ENCODE results near the gene GFRA1.

The GFRA1 gene

DNA sequence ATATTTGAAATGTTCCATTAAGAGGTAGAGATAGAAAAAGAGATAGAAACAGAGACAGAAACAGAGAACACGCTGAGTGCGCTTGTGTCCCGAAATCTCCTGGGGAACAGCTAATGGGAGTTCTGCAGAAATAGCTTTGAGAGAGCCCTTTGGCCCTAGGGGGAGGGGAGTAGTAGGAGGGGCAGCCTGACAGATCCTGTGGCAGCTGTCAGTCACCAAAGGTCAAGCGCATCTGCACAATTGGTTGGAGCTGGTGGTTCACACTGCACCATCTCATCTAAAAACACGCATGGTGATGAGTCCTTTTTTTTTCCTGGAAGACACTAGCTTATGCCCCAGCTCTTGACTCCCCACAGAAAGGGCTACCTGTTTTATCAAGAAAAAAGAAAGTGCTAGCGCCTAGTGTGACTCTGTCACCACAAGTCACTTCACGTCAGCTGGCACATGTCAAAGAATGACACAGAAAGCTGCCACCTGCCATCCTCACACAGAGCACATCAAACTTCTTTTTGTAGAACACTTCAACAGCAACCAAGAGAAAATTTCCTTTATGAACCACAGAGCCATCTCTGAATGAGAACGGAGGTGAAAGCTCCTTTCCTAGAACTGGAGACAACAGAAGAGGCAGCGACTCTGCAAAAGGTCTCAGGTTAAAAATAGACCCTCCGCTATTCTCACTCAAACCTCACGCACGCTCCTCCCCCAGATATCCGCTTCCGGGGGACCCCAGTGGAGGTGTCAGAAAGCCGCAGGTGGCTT is 125.7 kb downstream of the GFRA1 start:
- no peaks in the 10 kb centered on the region for H3K27me3 ChIP-seq (ENCODE audit: insufficient read depth, low read length)
- H3K9me3 ChIP-seq (ENCODE audit: low read length): no peaks in the 10 kb centered on the region
- H3K4me1 ChIP-seq (ENCODE audit: insufficient read depth, low read length, severe bottlenecking): no peaks in the 10 kb centered on the region
- H3K9me2 ChIP-seq (ENCODE audit: low read depth, low read length): no peaks in the 10 kb centered on the region
- H3K36me3 ChIP-seq (ENCODE audit: insufficient read depth, low read length): no peaks in the 10 kb centered on the region
- TF ChIP-seq, protein P1, sequence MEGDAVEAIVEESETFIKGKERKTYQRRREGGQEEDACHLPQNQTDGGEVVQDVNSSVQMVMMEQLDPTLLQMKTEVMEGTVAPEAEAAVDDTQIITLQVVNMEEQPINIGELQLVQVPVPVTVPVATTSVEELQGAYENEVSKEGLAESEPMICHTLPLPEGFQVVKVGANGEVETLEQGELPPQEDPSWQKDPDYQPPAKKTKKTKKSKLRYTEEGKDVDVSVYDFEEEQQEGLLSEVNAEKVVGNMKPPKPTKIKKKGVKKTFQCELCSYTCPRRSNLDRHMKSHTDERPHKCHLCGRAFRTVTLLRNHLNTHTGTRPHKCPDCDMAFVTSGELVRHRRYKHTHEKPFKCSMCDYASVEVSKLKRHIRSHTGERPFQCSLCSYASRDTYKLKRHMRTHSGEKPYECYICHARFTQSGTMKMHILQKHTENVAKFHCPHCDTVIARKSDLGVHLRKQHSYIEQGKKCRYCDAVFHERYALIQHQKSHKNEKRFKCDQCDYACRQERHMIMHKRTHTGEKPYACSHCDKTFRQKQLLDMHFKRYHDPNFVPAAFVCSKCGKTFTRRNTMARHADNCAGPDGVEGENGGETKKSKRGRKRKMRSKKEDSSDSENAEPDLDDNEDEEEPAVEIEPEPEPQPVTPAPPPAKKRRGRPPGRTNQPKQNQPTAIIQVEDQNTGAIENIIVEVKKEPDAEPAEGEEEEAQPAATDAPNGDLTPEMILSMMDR (IDR thresholded peaks at IDR 0.05; ENCODE audit: low read length): no peak
- no peak for TF ChIP-seq EZH2 (IDR thresholded peaks at IDR 0.05; ENCODE audit: borderline replicate concordance, low read length)
- H3K79me2 ChIP-seq (ENCODE audit: insufficient read depth, low read length): no peaks in the 10 kb centered on the region
- H3K4me2 ChIP-seq (ENCODE audit: low read length): no peak overlapping the region
- no peak overlapping the region for H3K9ac ChIP-seq (ENCODE audit: low read length)
- no peak overlapping the region for H3K4me3 ChIP-seq (ENCODE audit: low read depth, low read length, poor library complexity, severe bottlenecking)
- H2AFZ ChIP-seq (ENCODE audit: low read length): no peak overlapping the region
- no peak overlapping the region for H3K27ac ChIP-seq (ENCODE audit: low read depth, low read length, poor library complexity, severe bottlenecking)
- no peaks in the 10 kb centered on the region for H4K20me1 ChIP-seq (ENCODE audit: insufficient read depth, low read length)
- H3F3A ChIP-seq (ENCODE audit: insufficient read depth, low read length): no peaks in the 10 kb centered on the region

DNA sequence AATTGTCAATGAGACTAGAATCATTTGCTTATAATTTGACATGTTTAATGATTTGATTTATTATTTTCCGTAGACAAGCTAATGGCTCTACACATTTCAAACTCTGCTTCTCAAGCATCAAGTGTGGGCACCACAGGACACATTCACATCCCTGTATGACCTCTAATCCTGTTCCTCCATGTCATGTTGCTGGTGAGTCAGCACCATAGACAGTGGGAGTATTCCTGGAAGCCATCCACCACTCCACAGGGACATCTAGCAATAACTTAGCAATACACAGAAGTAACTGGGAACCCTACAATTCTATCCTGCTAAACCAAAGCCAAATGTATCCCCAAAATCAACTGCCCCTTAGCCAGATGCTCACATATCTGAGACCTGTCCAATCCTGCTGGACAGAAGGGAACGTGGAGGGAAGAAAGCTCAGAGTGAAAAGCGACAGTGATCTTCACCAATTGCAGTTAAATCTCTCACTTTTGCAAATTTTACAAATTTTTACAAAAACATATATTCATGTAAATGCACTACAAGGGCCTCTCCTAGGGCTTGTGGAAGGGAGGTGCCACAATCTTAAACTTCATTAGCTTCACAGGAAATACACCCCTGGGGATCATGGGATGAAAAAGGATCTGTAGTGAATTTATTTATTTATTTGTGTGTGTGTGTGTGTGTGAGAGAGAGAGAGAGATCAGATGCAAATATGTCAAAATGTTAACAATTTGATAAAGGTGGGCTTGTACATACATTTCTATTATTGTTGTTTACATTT is 126.5 kb downstream of the GFRA1 start:
- Histone ChIP-seq H3K9me3 (ENCODE audit: low read length) (no peaks in the 10 kb centered on the region), H3K4me2 (ENCODE audit: low read length) (no peak overlapping the region)
- TF ChIP-seq, protein P1 (IDR thresholded peaks at IDR 0.05; ENCODE audit: low read length): no peak

DNA sequence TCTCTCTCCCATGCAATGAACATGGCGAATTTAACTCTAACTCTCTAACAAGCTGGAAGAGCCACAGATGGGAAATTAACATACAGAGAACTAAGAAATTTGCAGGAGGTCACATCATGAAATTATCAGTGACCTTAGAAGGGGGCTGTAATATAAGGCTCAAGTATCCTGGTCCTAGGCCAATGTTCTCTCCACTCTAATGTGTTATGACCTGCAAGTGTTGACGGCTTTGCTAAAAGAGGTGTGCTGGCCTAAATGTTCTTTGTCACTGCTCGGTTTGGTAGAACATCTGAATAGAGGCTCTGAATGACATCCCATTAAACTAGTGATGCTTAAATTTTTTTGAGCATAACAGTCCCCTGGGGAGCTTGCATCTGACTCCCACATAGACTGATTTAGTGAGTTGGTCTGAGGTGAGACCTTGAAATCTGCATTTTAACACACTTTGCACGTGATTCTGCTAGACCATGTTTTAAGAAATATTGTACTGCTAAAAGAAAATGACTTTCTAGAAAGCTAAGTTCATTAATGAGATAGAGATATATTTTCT is 129.3 kb downstream of the GFRA1 start:
- H3K27me3 ChIP-seq (ENCODE audit: insufficient read depth, low read length): no peaks in the 10 kb centered on the region
- H3K27ac ChIP-seq (ENCODE audit: low read depth, low read length, poor library complexity, severe bottlenecking): no peak overlapping the region
- no peaks in the 10 kb centered on the region for H3K9me2 ChIP-seq (ENCODE audit: low read depth, low read length)
- H3K9me3 ChIP-seq (ENCODE audit: low read length): no peaks in the 10 kb centered on the region
- H2AFZ ChIP-seq (ENCODE audit: low read length): no peak overlapping the region
- no peak overlapping the region for H3K4me2 ChIP-seq (ENCODE audit: low read length)
- H3K4me3 ChIP-seq (ENCODE audit: low read depth, low read length, poor library complexity, severe bottlenecking): no peak overlapping the region
- TF ChIP-seq EZH2 (IDR thresholded peaks at IDR 0.05; ENCODE audit: borderline replicate concordance, low read length): no peak
- TF ChIP-seq, protein P1 (IDR thresholded peaks at IDR 0.05; ENCODE audit: low read length): no peak
- no peaks in the 10 kb centered on the region for H4K20me1 ChIP-seq (ENCODE audit: insufficient read depth, low read length)
- no peaks in the 10 kb centered on the region for H3K4me1 ChIP-seq (ENCODE audit: insufficient read depth, low read length, severe bottlenecking)
- H3K79me2 ChIP-seq (ENCODE audit: insufficient read depth, low read length): no peaks in the 10 kb centered on the region
- no peak overlapping the region for H3K9ac ChIP-seq (ENCODE audit: low read length)
- H3K36me3 ChIP-seq (ENCODE audit: insufficient read depth, low read length): no peaks in the 10 kb centered on the region
- H3F3A ChIP-seq (ENCODE audit: insufficient read depth, low read length): no peaks in the 10 kb centered on the region

More for the DNA sequence above, 126.5 kb downstream of the GFRA1 start:
- no peak overlapping the region for H3K9ac ChIP-seq (ENCODE audit: low read length)
- H4K20me1 ChIP-seq (ENCODE audit: insufficient read depth, low read length): no peaks in the 10 kb centered on the region
- H2AFZ ChIP-seq (ENCODE audit: low read length): no peak overlapping the region
- H3K27ac ChIP-seq (ENCODE audit: low read depth, low read length, poor library complexity, severe bottlenecking): no peak overlapping the region
- no peaks in the 10 kb centered on the region for H3K27me3 ChIP-seq (ENCODE audit: insufficient read depth, low read length)
- no peaks in the 10 kb centered on the region for H3F3A ChIP-seq (ENCODE audit: insufficient read depth, low read length)
- H3K36me3 ChIP-seq (ENCODE audit: insufficient read depth, low read length): no peaks in the 10 kb centered on the region
- H3K4me3 ChIP-seq (ENCODE audit: low read depth, low read length, poor library complexity, severe bottlenecking): no peak overlapping the region
- H3K9me2 ChIP-seq (ENCODE audit: low read depth, low read length): no peaks in the 10 kb centered on the region
- H3K4me1 ChIP-seq (ENCODE audit: insufficient read depth, low read length, severe bottlenecking): no peaks in the 10 kb centered on the region
- H3K79me2 ChIP-seq (ENCODE audit: insufficient read depth, low read length): no peaks in the 10 kb centered on the region

Measured in OCI-LY1 (cell line).